Omental fat pad (tissue), 4 donors: ENCODE results near the gene DCAF15. TPM values are rescaled to one million over a fixed set of nuclear protein-coding genes. Genes with fewer than 3 reads are reported as not detected.

Experiments used
- ATAC-seq: fragments of 150-250 bp; one replicate; pipeline ENCODE4 v1.9.1; 2016; ENCODE audit warnings: mild to moderate bottlenecking, moderate library complexity; ENCODE audit not compliant: low FRiP score
- DNase-seq: peaks from one replicate; pipeline ENCODE4 v3.0.0-alpha.2; 2019; ENCODE audit warnings: low spot score
- CTCF ChIP-seq, 3 donors: fragments of 450-650 bp; IDR thresholded peaks; one replicate each; pipeline ENCODE4 v1.5.1; 2016 to 2017; ENCODE audit warnings: antibody characterized with exemption in 3 of 3, mild to moderate bottlenecking in 3 of 3, moderate library complexity in 2 of 3
- total RNA-seq, 4 donors: library from RNA; depleted of rRNA; stranded (reverse); fragments of >200 nt; gene quantifications; one replicate each; pipeline ENCODE4 v1.1.0, GENCODE V29; 2016

The DCAF15 gene
- total RNA-seq, 4 donors from 2014 or later, result 8.9 to 22.9 (median 11.9) TPM

- ATAC-seq (no peak), DNase-seq (no peak)
- no peak for TF ChIP-seq CTCF (IDR thresholded peaks at IDR 0.05)
Measured at GRCh38 chr19:13909430-13909829, 42.9 kb upstream of the DCAF15 start.

DNA sequence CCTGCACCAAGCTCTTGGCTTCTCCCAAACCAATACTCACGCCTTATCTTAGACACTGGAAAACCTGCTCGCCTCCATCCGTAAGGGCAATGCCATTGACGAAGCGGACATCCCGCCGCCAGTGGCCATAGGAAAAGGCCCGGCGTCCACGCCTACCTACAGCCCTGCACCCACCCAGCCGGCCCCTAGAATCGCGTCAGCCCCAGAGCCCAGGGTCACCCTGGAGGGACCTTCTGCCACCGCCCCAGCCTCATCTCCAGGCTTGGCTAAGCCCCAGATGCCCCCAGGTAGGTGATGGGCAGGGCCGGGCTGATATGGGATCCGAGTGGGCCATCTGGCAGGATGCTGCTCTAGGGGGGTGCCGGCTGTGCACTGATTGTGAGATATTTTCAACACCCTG is 39.0 kb upstream of the DCAF15 start:
- TF ChIP-seq CTCF (IDR thresholded peaks at IDR 0.05), result no peak
- DNase-seq, result no peak
- no peak for ATAC-seq

DNA sequence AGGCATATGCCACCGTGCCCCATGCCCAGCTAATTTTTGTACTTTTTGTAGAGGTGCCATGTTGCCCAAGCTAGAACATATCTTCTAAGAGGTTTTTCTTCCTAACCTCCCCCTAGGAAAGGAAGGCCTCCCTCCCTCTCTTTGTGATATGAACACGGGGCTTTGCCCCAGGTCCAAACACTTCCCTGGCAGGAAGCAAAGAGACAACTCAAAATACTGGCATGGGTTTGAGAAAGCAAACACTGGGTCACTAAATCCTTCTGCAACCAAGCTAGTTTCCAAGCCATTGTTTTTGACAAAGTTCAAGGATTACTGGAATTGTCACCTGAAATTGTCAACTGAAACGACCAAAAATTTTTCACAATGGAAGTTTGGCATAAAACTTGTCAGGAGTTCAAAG is 37.5 kb upstream of the DCAF15 start:
- DNase-seq, result no peak
- no peak for ATAC-seq
- TF ChIP-seq CTCF (IDR thresholded peaks at IDR 0.05), result no peak

DNA sequence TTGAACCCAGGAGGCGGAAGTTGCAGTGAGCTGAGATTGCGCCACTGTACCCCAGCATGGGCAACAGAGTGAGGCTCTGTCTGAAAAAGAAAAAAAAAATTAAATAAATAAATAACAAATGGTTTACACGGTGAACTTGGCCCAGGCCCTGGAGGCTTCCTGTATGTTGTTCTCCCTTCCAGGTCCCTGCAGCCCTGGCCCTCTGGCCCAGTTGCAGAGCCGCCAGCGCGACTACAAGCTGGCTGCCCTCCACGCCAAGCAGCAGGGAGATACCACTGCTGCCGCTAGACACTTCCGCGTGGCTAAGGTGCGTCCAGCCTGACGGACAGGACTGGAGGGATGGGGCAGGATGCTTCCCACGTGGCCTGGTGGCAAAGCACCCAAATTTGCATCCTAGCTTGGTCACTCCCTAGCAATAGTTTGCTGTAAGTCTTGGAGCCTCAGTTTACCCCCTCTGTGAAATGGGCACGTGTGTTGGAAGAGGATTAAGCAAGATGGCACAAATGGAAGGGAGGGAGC is 34.4 kb upstream of the DCAF15 start:
- no peak for TF ChIP-seq CTCF (IDR thresholded peaks at IDR 0.05)
- ATAC-seq (no peak), DNase-seq (no peak)

DNA sequence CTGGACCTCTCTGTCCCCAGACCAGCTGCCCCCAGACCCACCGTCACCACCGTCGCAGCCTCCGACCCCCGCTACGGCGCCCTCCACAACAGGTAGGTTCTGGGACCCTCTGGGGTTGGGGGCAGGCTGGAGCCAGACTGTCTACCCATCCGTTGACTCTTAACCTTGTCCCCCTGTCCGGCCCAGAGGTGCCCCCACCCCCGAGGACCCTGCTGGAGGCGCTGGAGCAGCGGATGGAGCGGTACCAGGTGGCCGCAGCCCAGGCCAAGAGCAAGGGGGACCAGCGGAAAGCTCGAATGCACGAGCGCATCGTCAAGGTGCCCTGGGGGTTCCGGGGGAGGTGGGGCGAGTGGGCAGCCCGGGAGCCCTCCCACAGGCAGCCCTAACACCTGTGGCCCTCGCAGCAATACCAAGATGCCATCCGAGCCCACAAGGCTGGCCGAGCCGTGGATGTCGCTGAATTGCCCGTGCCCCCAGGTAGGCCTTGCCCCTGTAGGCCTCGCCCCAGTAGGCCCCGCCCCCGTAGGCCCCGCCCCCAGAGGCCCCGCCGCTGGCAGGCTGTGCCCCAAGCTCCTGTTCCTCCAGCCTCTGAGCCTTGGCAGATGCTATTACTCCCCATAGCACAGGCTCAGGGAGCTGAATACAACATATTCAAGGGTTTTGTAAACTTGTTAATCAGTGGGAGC is 33.4 kb upstream of the DCAF15 start:
- no peak for TF ChIP-seq CTCF (IDR thresholded peaks at IDR 0.05)
- no peak for DNase-seq
- no peak for ATAC-seq

DNA sequence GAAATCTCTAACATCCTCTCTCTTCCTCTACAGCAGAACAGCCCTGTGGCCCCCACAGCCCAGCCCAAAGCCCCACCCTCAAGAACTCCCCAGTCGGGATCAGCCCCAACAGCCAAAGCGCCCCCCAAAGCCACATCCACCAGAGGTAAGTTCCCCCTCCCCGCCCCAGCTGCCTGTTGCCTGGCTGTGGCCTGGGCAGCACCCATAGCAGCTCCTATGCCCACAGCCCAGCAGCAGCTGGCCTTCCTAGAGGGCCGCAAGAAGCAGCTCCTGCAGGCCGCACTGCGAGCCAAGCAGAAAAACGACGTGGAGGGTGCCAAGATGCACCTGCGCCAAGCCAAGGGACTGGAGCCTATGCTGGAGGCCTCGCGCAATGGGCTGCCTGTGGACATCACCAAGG is 31.8 kb upstream of the DCAF15 start:
- DNase-seq, result no peak
- no peak for TF ChIP-seq CTCF (IDR thresholded peaks at IDR 0.05)
- ATAC-seq, result no peak
